HG03025 (cell line): Measurements from ENCODE around the gene SUPT6H.
A peak's percentile ranks its signal among the peaks of the same experiment; 100 is the strongest.
"Not testable (repeated sequence)": the region's sequence is repeated elsewhere in the genome, so short reads cannot be mapped to it uniquely, and the experiment has no call there.

Source experiments
- ATAC-seq: cut with Tn5 transposase; IDR thresholded peaks from one replicate; pipeline ENCODE4 v1.9.1; 2021; ENCODE audit warnings: mild to moderate bottlenecking, moderate library complexity; ENCODE audit not compliant: unreplicated experiment, low FRiP score

SUPT6H gene

DNA sequence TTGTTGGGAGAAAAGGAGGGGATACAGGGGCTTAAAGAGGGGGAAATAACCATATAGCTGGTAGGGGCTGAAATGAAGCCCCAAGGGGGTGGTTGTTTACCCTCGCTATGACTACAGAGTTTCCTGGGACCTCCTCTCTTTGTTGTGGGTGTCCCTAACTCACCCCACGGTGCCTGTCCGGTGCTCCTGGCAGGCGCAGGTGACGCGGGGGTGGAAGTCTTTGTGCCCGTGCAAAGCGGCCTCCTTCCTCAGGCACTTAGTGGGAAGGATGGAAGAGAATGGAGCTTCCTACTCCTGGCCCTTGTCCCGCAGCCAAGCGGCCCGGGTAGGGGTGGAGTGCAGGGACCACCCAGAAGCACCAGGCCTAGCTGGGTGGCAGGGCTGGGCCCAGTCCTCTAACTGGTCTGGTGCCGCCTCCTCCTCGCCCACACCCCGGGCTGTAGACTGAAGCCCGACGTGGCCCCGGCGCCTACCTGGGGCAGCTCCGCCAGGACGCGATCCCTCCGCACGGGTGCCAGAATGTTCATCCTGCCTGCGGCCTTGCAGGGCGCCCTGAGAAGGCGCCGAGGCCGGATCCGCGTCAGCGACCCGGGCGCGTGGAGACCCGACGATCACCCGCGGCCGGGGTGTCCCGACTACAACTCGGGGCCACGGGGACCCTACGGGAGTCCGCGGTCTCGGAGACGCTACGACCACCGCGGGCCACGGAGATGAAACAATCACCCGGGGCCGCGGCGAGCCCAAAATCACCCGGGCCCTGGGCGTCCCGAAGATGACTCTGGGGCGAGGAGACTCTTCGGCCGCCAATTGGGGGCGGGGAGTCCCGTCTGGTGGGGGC lies 55.0 kb downstream of the SUPT6H start:
- no peak for ATAC-seq

DNA sequence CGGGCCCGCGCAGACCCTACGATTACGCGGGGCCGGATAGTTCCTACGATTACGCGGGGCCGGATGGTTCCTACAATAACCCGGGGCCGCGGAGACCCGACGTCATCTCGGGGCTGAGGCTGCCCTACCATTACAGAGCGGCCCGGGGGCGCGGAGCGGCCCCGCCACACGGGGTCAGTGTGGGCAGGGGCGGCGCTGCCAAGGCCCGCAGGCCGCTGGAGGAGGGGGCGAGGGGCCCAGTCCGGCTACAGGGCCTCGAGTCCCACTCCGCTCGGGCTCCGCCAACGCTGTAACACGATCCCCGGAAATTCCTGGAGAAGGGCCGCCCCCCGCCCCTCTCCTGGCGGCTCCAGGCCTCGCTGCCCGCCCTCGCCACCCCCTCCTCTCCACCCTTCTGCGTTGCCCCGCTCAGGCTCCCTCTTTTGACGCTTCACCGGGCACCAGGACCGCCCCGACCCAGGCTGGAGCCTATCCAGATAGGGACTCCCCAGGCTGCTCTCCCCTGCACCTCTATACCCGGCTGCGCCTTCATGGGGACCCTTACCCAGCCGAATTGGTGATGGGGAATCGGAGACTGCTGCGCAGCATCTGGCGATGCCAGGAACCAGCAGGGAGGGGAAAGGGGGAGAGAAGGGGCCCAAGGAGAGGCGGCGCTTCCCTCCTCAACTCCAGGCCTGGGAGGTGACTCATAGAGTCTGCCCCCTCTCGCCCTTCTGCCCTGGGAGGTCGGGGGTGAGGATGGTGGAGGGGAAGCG lies 55.8 kb downstream of the SUPT6H start, which contains the start of gene RAB34:
Gene RAB34 (minus strand): TSS at position 291 of the 755 bp plus-strand sequence. CDS start 602 bp downstream, outside the sequence.
- no peak for ATAC-seq

- ATAC-seq = no peak
Observed at GRCh38 chr17:28718333-28719020, 56.5 kb downstream of the SUPT6H start.

- ATAC-seq = no peak
Observed at GRCh38 chr17:28719021-28719433, 57.0 kb downstream of the SUPT6H start.

DNA sequence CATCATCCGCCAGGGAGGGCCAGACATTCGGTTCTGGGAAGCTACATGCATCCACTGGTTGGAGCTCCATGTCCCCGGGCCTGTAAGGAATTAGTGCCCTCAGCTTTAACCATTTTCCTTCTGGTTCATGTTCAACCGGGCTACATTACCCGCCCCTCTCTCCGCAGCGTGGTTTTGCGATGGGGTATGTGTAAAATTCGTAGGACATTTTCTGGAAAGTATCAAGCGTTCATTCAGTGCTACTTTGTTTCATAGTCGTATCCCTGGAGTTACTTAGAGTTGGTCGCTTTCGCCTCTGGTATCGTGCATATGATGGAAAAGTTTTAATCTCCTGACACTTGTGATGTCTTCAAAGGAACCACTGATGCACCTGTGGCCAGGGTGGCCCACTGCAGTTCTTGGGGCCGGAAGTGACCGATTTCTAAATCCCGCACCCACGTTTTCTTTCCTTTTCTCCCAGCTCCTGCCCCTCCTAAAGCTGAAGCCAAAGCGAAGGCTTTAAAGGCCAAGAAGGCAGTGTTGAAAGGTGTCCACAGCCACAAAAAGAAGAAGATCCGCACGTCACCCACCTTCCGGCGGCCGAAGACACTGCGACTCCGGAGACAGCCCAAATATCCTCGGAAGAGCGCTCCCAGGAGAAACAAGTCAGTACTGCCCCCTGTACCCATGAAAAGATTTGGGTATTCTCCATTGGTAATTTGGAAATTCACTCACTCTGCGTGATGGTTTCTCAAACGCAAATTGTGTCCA lies 58.4 kb downstream of the SUPT6H start:
- ATAC-seq = no peak

GRCh38 chr17:28720997-28721329 lies 59.0 kb downstream of the SUPT6H start:
- not testable (repeated sequence) for ATAC-seq

DNA sequence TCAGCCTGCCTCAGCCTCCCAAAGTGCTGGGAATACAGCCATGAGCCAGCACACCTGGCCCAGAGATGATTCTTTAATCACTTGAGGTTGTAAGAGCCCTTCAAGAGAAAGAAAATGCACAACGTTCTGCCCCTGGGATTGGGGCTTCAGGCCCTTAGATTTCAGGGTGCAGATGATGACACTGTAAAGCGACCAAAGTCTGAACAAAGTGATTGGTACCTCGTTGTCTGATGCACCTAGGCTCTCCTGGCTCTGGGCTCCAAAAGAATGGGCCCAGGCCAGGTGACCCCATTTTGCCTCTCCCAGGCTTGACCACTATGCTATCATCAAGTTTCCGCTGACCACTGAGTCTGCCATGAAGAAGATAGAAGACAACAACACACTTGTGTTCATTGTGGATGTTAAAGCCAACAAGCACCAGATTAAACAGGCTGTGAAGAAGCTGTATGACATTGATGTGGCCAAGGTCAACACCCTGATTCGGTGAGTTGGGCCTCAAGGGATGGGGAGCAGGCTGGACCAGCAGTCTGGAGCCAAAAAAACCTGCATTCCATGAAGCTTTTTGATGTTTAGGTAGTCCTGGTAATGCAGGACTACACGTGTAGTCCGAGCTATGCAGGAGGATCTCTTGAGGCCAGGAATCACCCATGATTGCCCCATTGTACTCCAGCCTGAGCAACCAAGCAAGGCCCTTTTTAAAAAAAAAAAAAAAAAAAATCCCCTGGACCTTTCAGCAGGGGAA lies 60.6 kb downstream of the SUPT6H start:
- no peak for ATAC-seq

GRCh38 chr17:28723159-28723835 lies 61.3 kb downstream of the SUPT6H start:
- ATAC-seq = no peak

GRCh38 chr17:28723836-28724499 lies 62.0 kb downstream of the SUPT6H start:
- ATAC-seq = not testable (repeated sequence)

GRCh38 chr17:28724500-28725165 lies 62.6 kb downstream of the SUPT6H start:
- no peak for ATAC-seq

GRCh38 chr17:28725166-28725659 lies 63.2 kb downstream of the SUPT6H start:
- ATAC-seq = no peak

DNA sequence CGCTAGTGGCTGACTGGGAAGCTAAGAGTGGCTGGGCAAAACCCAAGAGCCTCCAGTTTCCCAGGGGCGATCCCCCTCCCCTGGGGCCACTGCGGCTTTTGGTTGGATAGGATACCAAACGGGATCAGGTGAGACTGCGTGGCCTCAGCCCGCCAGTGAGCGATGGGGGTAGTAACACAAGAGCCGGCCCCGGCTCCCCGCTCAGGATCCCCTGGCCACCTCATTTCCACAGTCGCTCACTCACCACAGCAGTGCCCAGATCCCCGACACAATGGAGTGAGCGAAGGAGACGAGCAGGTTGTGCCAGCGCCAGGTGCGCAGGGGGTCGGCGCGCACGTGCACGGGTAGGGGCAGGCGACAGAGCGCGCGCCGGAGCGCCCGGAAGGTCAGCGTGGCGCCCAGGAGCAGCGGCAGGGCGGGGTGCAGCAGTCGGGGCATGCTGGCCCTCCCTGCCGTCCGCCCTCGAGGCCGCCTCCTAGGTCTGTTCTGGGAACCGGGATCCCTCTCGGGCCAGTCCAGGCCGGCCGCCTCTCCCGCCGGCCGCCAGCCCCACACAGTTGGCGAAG lies 63.7 kb downstream of the SUPT6H start:
- no peak for ATAC-seq

GRCh38 chr17:28726226-28726626 lies 64.2 kb downstream of the SUPT6H start, which contains the start of gene TLCD1:
TSS of gene TLCD1 (minus strand) at chr17:28726233. CDS start at chr17:28726097, 136 bp downstream.
- ATAC-seq = peak; percentile 5

DNA sequence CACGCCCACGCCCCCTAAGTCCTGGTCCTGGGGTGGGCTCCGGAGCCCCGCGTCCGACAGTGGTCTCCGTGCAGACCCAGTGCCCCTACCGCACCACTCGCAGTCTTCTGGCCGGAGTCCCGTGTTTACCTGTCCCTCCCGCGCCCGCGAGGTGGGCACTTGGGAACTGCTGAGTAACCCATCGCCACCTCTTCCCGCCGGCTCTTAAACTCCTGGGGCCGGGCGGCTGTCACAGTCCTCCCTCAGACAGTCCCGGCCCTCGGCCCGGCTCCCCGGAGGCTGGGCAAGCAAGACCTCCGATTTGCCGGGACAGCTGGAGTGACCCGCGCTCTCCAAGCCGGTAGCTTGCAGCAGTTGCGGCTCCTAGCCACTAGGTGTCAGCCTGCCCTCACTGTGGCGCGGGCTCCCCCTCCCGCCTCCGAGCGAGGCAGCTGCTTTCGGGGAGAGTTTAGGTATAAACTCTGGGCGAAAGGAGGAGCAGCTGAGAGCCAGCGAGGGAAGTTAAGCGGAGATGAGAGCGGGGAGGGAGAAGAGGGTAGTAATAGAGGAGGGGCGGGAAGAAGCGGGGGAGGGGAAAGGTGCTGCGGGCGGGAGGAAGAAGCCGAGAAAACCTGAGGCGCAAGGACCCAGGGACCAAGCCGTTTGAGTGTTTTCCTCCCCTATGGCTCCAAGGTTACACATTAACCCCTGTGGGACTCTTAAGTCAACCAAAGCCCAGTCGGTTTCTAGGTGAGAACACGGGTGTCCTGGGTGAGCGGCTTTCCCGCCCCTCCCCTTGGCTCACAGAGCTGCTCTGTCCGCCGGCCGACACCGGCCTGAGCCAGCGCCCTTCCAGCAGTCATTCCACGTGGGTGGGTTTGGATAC lies 64.9 kb downstream of the SUPT6H start:
- peak; percentile 39 for ATAC-seq

DNA sequence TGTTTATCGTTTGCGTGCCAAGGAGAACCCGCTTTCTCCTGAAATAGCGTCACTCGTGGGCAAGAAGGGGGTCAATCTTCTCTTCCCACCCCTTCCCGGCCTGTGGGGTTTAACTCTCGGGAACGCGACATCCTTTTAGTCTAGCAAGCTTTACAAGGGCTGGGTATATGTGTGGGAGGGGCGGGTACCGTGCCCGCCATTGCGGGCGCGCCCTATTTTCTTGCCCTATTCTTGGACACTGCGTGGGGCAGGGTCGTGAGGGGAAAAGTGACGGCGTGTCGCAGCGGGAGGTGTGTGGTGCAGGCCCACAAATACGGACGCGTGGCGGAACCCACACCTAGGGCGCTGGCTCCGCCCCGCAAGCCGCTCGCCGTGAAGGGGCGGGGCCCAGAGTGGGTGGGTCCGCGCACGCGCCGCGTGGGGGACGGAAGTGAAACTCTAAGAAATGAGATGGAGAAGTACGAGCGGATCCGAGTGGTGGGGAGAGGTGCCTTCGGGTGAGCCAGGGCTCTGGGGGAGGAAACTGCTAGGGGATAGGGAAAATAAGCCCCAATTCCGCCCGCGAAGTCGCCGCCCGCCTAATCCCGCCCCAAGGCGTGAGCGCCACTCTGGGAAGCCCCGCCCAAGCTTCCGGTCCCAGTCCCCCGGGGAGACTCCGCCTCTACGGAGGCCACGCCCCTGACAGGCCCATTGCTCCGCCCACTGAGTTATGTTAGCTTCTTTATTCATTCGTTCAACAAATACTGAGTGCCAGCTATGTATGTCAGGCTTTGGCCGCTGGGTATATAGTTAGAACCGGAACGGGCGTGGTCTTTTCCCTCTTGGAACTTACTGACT lies 66.6 kb downstream of the SUPT6H start, which contains the start of gene NEK8:
Gene NEK8 (plus strand): TSS at position 425 of the 837 bp plus-strand sequence. CDS start 26 bp downstream, at position 451.
- peak; percentile 38 for ATAC-seq

GRCh38 chr17:28729950-28730330 lies 67.9 kb downstream of the SUPT6H start:
- no peak for ATAC-seq
